HepG2 (cell line): ENCODE data around the gene HCK. TPM values are rescaled to one million over a fixed set of nuclear protein-coding genes. Genes with fewer than 3 reads are reported as not detected.

ENCODE experiments used
- ETV5 ChIP-seq: IDR thresholded peaks from 2 replicates; pipeline ENCODE4 v1.6.1; 2018; ENCODE audit warnings: missing biosample characterization, missing genetic modification reagents, inconsistent platforms, borderline replicate concordance
- FOXK1 ChIP-seq: sonication (generic); formaldehyde crosslinking; IDR thresholded peaks from 2 replicates; pipeline ENCODE4 v1.4.0; 2020; ENCODE audit warnings: low read depth, missing genetic modification reagents, borderline replicate concordance
- HOXA5 ChIP-seq: sonication (generic); formaldehyde crosslinking; IDR thresholded peaks from 2 replicates; pipeline ENCODE4 v1.4.0; 2020; ENCODE audit warnings: missing genetic modification reagents
- NFKB2 ChIP-seq: sonication (generic); formaldehyde crosslinking; IDR thresholded peaks from 2 replicates; pipeline ENCODE4 v1.4.0; 2020; ENCODE audit warnings: missing genetic modification reagents, borderline replicate concordance
- SALL1 ChIP-seq: sonication (generic); formaldehyde crosslinking; IDR thresholded peaks from 2 replicates; pipeline ENCODE4 v1.8.0; 2022; ENCODE audit warnings: mild to moderate bottlenecking, missing genetic modification reagents
- SOX13 ChIP-seq, 3 experiments: fragments of 450-650 bp in 1 of 3; sonication (generic) in 1 of 3; formaldehyde crosslinking in 1 of 3; IDR thresholded peaks in 2 of 3; conservative IDR thresholded peaks in 1 of 3; 2 replicates each; pipeline versions ENCODE4 v1.5.0 to v1.6.1; 2016 to 2020; ENCODE audit warnings: antibody characterized with exemption in 1 of 3, mild to moderate bottlenecking in 1 of 3, missing compliant biosample characterization in 1 of 3, missing genetic modification reagents in 1 of 3, moderate library complexity in 1 of 3
- SOX6 ChIP-seq, 2 experiments: fragments of 450-650 bp in 1 of 2; sonication (generic) in 1 of 2; formaldehyde crosslinking in 1 of 2; IDR thresholded peaks; 2 replicates each; pipeline versions ENCODE4 v1.4.0 to v1.6.1; 2017 to 2020; ENCODE audit warnings: antibody characterized with exemption in 1 of 2, mild to moderate bottlenecking in 1 of 2, missing genetic modification reagents in 1 of 2
- YY1 ChIP-seq: IDR thresholded peaks from 2 replicates; pipeline ENCODE4 v1.6.1; 2011; ENCODE audit warnings: low read length, low read depth, moderate library complexity, mild to moderate bottlenecking; ENCODE audit not compliant: insufficient read depth, insufficient replicate concordance
- ZFP36 ChIP-seq: fragments of 150-350 bp; IDR thresholded peaks from 2 replicates; pipeline ENCODE4 v1.6.1; 2018; ENCODE audit warnings: borderline replicate concordance, low read length, low read depth; ENCODE audit not compliant: partially characterized antibody
- ZKSCAN1 ChIP-seq: fragments of 150-350 bp; IDR thresholded peaks from 2 replicates; pipeline ENCODE4 v1.6.1; 2014; ENCODE audit warnings: low read length
- ZNF205 ChIP-seq: IDR thresholded peaks from 2 replicates; pipeline ENCODE4 v1.6.1; 2018; ENCODE audit warnings: missing biosample characterization, missing genetic modification reagents
- ZNF282 ChIP-seq: fragments of 450-650 bp; IDR thresholded peaks from 2 replicates; pipeline ENCODE4 v1.6.1; 2018; ENCODE audit not compliant: partially characterized antibody
- ZNF30 ChIP-seq: sonication (generic); formaldehyde crosslinking; IDR thresholded peaks from 2 replicates; pipeline ENCODE4 v1.5.0; 2020; ENCODE audit warnings: mild to moderate bottlenecking, missing genetic modification reagents
- ZNF468 ChIP-seq: sonication (generic); formaldehyde crosslinking; IDR thresholded peaks from 2 replicates; pipeline ENCODE4 v1.8.0; 2022; ENCODE audit warnings: mild to moderate bottlenecking, moderate library complexity, missing genetic modification reagents
- polyA plus RNA-seq, 8 experiments: library from polyadenylated mRNA; depleted of rRNA in 3 of 8; stranded (reverse) in 7 of 8; unstranded in 1 of 8; fragments of >200 nt; fragmentation: Illumina TruSeq in 4 of 8; extraction: Trizol in 4 of 8; gene quantifications; 2 replicates each; pipeline versions ENCODE4 v1.2.1 to v1.2.3, GENCODE V29; 2011 to 2016; ENCODE audit warnings: low read depth in 4 of 8, missing spikeins in 1 of 8, mixed read lengths in 1 of 8; ENCODE audit not compliant: insufficient read depth in 1 of 8
- total RNA-seq, 5 experiments: library from RNA; depleted of rRNA; stranded (reverse); fragments of >200 nt; fragmentation: Illumina TruSeq; extraction: Trizol; gene quantifications; 2 replicates each; pipeline ENCODE4 v1.2.3, GENCODE V29; 2016; ENCODE audit warnings: low read depth in 1 of 5
- TF ChIP-seq, protein P1 (sequence below): sonication (generic); formaldehyde crosslinking; IDR thresholded peaks from 2 replicates; pipeline ENCODE4 v1.5.0; 2020; ENCODE audit warnings: mild to moderate bottlenecking, missing genetic modification reagents, moderate library complexity
- TF ChIP-seq, protein P2 (sequence below): sonication (generic); formaldehyde crosslinking; IDR thresholded peaks from 2 replicates; pipeline ENCODE4 v1.5.1; 2020; ENCODE audit warnings: missing genetic modification reagents, mild to moderate bottlenecking, borderline replicate concordance
- TF ChIP-seq, protein P3 (sequence below): sonication (generic); formaldehyde crosslinking; IDR thresholded peaks from 2 replicates; pipeline ENCODE4 v1.9.0; 2022; ENCODE audit warnings: low read depth, missing genetic modification reagents

The HCK gene
- total and polyA plus RNA-seq, 2 of the 13 experiments (the other 11 are each of a cell fraction or from before 2014, with no cell fraction given): 0.04 TPM; not detected in 1

DNA sequence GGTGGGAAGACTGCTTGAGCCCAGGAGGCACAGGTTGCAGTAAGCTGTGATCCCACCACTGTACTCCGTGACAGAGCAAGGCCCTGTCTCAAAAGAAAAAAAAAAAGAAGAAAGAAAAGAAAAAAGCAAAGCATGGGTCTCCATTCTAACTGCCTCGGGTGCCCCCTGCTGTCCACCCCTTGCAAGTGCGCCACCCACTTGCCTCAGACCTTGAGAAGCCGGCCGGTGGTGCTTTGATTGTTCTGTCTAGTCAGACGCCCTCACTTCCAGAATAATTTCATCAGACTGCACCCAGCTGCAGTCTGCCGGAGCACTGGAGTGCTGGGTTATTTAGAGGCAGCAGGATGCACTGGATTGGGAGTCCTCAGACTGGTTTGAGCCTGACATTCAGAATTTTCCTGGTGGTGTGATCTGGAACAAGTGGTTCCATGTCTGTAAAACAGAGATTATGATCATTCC is 39.9 kb downstream of the HCK start (continued):
- TF ChIP-seq HOXA5 (CRISPR knock-in tag) (peak; percentile 75; the same call in 1 of the 2 replicates), ZNF205 (0 out of 2 replicates have a peak, but pooled peaks have one; percentile 30), ZNF30 (CRISPR knock-in tag) (no peak), ETV5 (CRISPR knock-in tag) (0 out of 2 replicates have a peak, but pooled peaks have one; percentile 4), ZFP36 (peak; percentile 34), FOXK1 (CRISPR knock-in tag) (peak; percentile 23; the same call in 1 of the 2 replicates), SOX6 (IDR thresholded peaks at IDR 0.05) (no peak), SOX6 (CRISPR knock-in tag; IDR thresholded peaks at IDR 0.05) (0 out of 2 replicates have a peak, but pooled peaks have one; percentile 15), SALL1 (0 out of 2 replicates have a peak, but pooled peaks have one; percentile 25), YY1 (peak; percentile 31), ZNF468 (no peak), SOX13 (IDR thresholded peaks at IDR 0.05) (no peak), SOX13 (CRISPR knock-in tag; conservative IDR thresholded peaks at IDR 0.05 in 1 of 2, IDR thresholded peaks at IDR 0.05 in 1 of 2) (no peak), ZKSCAN1 (no peak), ZNF282 (no peak), NFKB2 (CRISPR knock-in tag) (peak; percentile 44; the same call in 1 of the 2 replicates)
- TF ChIP-seq, protein P1, sequence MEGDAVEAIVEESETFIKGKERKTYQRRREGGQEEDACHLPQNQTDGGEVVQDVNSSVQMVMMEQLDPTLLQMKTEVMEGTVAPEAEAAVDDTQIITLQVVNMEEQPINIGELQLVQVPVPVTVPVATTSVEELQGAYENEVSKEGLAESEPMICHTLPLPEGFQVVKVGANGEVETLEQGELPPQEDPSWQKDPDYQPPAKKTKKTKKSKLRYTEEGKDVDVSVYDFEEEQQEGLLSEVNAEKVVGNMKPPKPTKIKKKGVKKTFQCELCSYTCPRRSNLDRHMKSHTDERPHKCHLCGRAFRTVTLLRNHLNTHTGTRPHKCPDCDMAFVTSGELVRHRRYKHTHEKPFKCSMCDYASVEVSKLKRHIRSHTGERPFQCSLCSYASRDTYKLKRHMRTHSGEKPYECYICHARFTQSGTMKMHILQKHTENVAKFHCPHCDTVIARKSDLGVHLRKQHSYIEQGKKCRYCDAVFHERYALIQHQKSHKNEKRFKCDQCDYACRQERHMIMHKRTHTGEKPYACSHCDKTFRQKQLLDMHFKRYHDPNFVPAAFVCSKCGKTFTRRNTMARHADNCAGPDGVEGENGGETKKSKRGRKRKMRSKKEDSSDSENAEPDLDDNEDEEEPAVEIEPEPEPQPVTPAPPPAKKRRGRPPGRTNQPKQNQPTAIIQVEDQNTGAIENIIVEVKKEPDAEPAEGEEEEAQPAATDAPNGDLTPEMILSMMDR: peak; percentile 92
- TF ChIP-seq, protein P2, sequence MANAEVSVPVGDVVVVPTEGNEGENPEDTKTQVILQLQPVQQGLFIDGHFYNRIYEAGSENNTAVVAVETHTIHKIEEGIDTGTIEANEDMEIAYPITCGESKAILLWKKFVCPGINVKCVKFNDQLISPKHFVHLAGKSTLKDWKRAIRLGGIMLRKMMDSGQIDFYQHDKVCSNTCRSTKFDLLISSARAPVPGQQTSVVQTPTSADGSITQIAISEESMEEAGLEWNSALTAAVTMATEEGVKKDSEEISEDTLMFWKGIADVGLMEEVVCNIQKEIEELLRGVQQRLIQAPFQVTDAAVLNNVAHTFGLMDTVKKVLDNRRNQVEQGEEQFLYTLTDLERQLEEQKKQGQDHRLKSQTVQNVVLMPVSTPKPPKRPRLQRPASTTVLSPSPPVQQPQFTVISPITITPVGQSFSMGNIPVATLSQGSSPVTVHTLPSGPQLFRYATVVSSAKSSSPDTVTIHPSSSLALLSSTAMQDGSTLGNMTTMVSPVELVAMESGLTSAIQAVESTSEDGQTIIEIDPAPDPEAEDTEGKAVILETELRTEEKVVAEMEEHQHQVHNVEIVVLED (CRISPR knock-in tag): 0 out of 2 replicates have a peak, but pooled peaks have one; percentile 32
- TF ChIP-seq, protein P3, sequence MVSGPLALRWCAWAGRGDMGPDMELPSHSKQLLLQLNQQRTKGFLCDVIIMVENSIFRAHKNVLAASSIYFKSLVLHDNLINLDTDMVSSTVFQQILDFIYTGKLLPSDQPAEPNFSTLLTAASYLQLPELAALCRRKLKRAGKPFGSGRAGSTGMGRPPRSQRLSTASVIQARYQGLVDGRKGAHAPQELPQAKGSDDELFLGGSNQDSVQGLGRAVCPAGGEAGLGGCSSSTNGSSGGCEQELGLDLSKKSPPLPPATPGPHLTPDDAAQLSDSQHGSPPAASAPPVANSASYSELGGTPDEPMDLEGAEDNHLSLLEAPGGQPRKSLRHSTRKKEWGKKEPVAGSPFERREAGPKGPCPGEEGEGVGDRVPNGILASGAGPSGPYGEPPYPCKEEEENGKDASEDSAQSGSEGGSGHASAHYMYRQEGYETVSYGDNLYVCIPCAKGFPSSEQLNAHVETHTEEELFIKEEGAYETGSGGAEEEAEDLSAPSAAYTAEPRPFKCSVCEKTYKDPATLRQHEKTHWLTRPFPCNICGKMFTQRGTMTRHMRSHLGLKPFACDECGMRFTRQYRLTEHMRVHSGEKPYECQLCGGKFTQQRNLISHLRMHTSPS (CRISPR knock-in tag): no peak
